BE2C (cell line): ENCODE data around the gene PPM1H.

Experiments
- DNase-seq: peaks from one replicate; pipeline ENCODE4 v3.0.0-alpha.2; 2020
- H3K27me3 ChIP-seq: fragments of 250-450 bp; sonication (Bioruptor Pico); 2 replicates; pipeline ENCODE4 v1.5.1; 2020; ENCODE audit warnings: mild to moderate bottlenecking
- H3K36me3 ChIP-seq: fragments of 250-450 bp; sonication (Bioruptor Pico); 2 replicates; pipeline ENCODE4 v1.5.1; 2020; ENCODE audit warnings: mild to moderate bottlenecking
- H3K4me1 ChIP-seq: fragments of 250-450 bp; sonication (Bioruptor Pico); 2 replicates; pipeline ENCODE4 v1.5.1; 2020
- H3K4me3 ChIP-seq: 2 replicates; pipeline ENCODE4 v1.5.1; 2011; ENCODE audit warnings: low read depth, low read length
- H3K9me3 ChIP-seq: fragments of 250-450 bp; sonication (Bioruptor Pico); 2 replicates; pipeline ENCODE4 v1.5.1; 2020
- TF ChIP-seq, protein P1 (sequence below): IDR thresholded peaks from 2 replicates; pipeline ENCODE4 v1.5.1; 2012; ENCODE audit warnings: mild to moderate bottlenecking, low read depth, low read length

PPM1H gene

GRCh38 chr12:62698701-62699101 is 236.2 kb downstream of the PPM1H start:
- Histone ChIP-seq H3K4me3 (no peak overlapping the region), H3K36me3 (no peaks in the 10 kb centered on the region), H3K27me3 (no peaks in the 10 kb centered on the region), H3K9me3 (no peaks in the 10 kb centered on the region), H3K4me1 (no peaks in the 10 kb centered on the region)
- DNase-seq = no peak
- TF ChIP-seq, protein P1, sequence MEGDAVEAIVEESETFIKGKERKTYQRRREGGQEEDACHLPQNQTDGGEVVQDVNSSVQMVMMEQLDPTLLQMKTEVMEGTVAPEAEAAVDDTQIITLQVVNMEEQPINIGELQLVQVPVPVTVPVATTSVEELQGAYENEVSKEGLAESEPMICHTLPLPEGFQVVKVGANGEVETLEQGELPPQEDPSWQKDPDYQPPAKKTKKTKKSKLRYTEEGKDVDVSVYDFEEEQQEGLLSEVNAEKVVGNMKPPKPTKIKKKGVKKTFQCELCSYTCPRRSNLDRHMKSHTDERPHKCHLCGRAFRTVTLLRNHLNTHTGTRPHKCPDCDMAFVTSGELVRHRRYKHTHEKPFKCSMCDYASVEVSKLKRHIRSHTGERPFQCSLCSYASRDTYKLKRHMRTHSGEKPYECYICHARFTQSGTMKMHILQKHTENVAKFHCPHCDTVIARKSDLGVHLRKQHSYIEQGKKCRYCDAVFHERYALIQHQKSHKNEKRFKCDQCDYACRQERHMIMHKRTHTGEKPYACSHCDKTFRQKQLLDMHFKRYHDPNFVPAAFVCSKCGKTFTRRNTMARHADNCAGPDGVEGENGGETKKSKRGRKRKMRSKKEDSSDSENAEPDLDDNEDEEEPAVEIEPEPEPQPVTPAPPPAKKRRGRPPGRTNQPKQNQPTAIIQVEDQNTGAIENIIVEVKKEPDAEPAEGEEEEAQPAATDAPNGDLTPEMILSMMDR = no peak

DNA sequence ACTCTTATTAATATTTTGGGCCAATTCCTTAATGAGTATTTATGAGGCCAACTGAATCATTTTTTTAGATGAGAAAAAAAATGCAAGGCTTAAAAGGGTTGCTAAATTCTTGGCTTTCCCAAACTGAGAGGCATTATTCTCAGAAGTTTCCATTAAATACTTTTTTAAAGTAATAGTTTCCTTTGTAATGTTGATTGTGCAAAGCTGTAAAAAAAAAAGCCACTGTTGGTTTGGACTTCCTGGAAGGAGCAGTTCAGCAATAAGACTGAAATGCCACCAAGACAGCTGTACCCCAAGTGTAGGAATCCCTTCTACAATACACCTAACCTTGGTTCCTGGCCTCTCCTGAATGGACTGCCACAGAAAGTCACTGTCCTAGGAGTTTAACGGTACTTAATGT is 237.1 kb downstream of the PPM1H start:
- Histone ChIP-seq H3K4me1 (no peaks in the 10 kb centered on the region), H3K36me3 (no peaks in the 10 kb centered on the region), H3K27me3 (no peaks in the 10 kb centered on the region), H3K4me3 (no peak overlapping the region), H3K9me3 (no peaks in the 10 kb centered on the region)
- DNase-seq = no peak
- TF ChIP-seq, protein P1 = no peak

DNA sequence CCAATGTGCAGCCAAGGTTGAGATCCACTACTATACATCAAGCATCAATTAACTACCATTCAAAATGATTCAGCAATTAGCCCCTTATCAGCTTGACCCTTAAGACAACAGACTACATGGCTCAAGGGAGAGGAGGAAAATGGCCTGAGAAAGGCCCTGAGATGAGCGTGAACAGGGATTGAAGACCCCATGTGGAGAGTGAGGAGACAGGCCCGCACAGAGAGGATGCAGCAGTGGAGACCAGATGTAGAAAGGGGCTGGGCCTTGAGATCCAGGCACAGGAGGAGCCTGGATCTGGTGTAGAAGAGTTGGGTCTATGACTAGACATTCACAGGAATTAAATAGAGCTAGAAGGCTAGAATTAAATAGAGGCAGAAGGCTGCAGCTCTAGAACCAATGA is 239.3 kb downstream of the PPM1H start:
- no peak for DNase-seq
- Histone ChIP-seq H3K4me3 (no peak overlapping the region), H3K27me3 (no peaks in the 10 kb centered on the region), H3K4me1 (no peaks in the 10 kb centered on the region), H3K9me3 (no peaks in the 10 kb centered on the region), H3K36me3 (no peaks in the 10 kb centered on the region)
- TF ChIP-seq, protein P1 = no peak

GRCh38 chr12:62694632-62695031 is 240.3 kb downstream of the PPM1H start:
- H3K4me3 ChIP-seq = no peak overlapping the region
- no peak for DNase-seq
- no peaks in the 10 kb centered on the region for H3K4me1 ChIP-seq
- H3K36me3 ChIP-seq = no peaks in the 10 kb centered on the region
- H3K9me3 ChIP-seq = no peaks in the 10 kb centered on the region
- TF ChIP-seq, protein P1 = no peak
- H3K27me3 ChIP-seq = no peaks in the 10 kb centered on the region

- no peaks in the 10 kb centered on the region for H3K9me3 ChIP-seq
- H3K4me3 ChIP-seq = no peak overlapping the region
- H3K27me3 ChIP-seq = no peaks in the 10 kb centered on the region
- no peaks in the 10 kb centered on the region for H3K36me3 ChIP-seq
- no peak for DNase-seq
- H3K4me1 ChIP-seq = no peaks in the 10 kb centered on the region
- TF ChIP-seq, protein P1 = no peak
Measured at GRCh38 chr12:62694116-62694515, 240.8 kb downstream of the PPM1H start.

GRCh38 chr12:62693376-62694050 is 241.4 kb downstream of the PPM1H start:
- no peaks in the 10 kb centered on the region for H3K27me3 ChIP-seq
- no peaks in the 10 kb centered on the region for H3K36me3 ChIP-seq
- no peak overlapping the region for H3K4me3 ChIP-seq
- peak; percentile 24 for DNase-seq
- no peaks in the 10 kb centered on the region for H3K9me3 ChIP-seq
- TF ChIP-seq, protein P1 = no peak
- H3K4me1 ChIP-seq = no peaks in the 10 kb centered on the region
